ENCODE results near the gene FAM83C.

The FAM83C gene

GRCh38 chr20:35298264-35298663 is 6.0 kb upstream of the FAM83C start:
- no peak for DNase-seq

- DNase-seq, result no peak
These were observed 5.5 kb upstream of the FAM83C start for GRCh38 chr20:35297740-35298139.

- no peak for DNase-seq
These were observed 4.9 kb upstream of the FAM83C start for GRCh38 chr20:35297155-35297554.

- DNase-seq, result no peak
These were observed 3.9 kb upstream of the FAM83C start for GRCh38 chr20:35296101-35296554.

DNA sequence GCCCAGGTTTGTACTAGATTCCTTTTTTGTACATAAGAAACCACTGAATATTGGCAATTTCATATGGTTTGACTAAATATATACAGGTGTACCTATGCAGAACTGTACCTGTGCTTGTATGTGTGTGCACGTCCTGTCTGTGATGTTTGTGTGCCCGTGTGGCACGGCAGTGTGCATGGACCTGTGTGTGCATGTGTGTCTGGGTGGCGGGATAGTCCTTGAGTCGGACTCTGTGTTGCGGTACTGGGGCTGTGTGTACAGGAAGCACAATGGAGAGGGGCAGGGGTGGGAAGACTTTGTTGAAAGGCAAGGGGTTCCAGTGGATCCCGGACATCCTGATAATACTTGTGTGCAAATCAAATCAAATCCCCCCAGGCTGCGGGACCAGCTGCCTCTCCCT is 3.4 kb upstream of the FAM83C start:
- no peak for DNase-seq

DNA sequence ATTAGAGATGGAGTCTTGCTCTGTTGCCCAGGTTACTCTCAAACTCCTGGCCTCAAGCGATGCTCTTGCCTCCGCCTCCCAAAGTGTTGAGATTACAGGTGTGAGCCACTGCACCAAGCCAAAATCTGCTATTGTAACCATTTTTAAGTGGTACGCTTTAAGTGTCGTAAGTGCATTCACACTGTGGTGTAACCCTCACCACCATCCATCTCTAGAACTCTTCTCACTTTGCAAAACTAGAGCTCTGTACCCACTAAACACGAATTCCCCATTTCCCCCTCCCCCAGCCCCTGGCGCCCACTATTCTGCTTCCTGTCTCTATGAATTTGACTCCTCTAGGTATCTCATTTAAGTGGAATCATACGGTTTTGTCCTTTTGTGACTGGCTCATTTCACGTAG is 2.8 kb upstream of the FAM83C start:
- no peak for DNase-seq

DNA sequence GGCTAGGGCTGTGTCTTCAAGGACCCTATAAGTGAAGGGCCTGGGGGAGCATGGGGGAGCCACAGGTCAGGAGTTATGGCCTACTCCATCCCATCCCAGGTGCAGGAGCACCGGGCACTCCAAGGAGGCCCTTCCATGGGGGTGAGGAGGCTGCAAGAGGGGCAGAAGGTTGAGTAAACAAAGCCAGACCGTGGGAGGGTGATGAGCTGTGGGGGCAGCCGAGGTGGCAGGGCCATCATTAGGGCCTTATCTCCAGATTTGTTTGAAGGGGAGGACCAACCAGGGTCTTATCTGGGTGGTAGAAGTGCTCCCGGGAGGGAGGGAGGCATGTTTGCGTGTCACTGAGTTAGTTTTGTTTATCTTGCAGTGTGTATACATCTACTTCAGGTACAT is 2.1 kb upstream of the FAM83C start:
- DNase-seq, result no peak

- DNase-seq, result no peak
These were observed 1.4 kb upstream of the FAM83C start for GRCh38 chr20:35293303-35294292.

DNA sequence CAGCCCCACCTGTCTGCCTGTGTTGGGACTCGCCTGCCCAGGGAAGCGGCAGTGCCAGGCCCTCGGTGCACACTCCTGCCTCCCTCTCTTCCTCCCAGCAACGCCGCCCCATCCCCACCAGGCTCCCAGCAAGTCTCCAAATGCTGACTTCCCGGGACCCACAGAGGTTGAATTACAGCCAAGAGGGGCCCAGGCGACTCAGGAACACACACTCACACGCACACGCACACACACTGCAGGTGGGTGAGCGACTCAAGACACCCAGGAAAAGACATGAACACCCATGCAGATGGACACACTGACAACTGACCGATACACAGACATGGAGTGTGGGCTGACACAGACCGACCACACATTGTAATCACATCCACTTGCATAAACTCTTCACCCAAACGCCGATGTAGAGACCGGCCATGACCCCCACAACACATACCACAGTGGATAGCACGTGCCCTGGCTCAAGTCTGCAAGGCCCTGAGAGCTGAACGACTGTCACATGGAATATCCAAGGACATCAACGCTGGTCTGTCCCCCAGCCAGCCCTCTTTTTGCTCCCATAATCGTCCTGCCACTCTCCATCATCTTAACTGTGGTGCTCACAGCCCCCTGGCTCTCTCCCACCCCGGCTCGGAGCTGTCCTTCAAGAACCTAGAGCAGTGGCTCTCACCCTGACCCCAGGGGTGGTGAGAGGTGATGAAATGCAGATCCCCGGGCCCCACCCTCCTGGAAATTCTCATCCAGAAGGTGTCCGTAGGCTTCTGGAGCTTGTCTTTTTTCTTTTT is 470 bp upstream of the FAM83C start:
- no peak for DNase-seq

GRCh38 chr20:35290887-35291417 is 1.3 kb downstream of the FAM83C start:
- no peak for DNase-seq

DNA sequence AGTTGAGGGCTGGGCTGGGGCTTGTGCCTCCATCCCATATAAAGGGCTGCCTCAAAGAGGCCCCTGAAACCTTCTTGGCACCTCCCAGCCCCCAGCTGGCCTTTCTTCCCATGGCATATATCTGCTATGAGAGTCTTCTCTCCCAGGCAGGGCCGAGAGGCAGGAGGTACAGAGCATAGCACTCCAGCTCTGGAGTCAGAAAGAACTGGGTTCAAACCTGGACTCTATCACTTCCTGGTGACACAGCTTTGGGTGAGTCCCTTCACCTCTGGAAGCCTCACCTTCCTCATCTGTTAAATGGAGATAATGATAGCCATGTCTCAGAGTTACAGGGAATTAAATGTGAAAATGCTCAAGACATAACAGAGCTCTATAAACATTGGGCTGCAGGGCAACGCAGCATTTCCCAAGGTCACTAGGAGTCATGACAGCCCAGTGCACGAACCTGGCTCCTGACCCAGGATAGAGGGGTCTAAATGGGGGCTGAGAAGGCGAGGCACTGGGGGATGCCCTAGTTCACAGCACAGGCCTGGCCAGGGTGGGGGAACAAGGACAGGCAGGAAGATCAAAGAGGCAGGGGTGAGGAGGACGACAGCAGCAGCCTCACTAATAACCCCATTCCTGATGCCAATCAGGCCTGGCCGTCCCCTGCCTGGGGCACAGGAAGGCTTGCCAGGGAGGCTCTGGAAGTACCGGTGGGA is 1.9 kb downstream of the FAM83C start:
- no peak for DNase-seq

- no peak for DNase-seq
These were observed 3.7 kb downstream of the FAM83C start for GRCh38 chr20:35288325-35289060.

GRCh38 chr20:35287509-35288324 is 4.5 kb downstream of the FAM83C start:
- no peak for DNase-seq

DNA sequence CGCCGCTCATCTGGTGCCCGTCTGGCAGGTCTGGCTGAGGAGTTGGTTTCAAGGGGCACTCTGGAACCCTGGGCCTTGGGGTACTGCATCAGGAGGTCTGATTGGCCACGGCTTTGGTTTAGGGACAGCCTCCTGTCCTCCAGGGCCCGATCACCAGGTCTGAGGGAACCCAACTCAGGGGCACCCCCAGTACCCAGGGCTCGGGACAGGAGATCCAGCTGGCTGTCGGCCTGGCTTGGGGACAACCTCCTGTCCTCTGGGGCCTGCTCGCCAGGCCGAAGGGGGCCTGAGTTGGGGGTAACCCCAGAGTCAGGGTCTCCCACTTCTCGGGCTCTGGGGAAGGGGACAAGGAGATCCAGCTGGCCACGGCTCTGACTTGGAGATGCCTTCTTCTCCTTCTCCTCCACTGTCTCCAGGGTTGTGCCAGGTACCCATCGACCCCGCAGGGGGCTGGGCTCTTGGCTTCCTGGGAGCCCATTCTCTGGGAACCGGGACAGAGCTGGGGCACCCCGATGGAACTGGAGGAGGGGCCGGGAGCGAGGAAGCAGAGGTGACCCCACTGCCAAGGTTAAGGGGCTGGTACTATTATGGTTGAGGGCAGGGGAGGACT is 5.2 kb downstream of the FAM83C start:
- DNase-seq, result no peak

GRCh38 chr20:35286077-35286898 is 5.9 kb downstream of the FAM83C start:
- no peak for DNase-seq

GRCh38 chr20:35285806-35286076 is 6.5 kb downstream of the FAM83C start:
- no peak for DNase-seq

DNA sequence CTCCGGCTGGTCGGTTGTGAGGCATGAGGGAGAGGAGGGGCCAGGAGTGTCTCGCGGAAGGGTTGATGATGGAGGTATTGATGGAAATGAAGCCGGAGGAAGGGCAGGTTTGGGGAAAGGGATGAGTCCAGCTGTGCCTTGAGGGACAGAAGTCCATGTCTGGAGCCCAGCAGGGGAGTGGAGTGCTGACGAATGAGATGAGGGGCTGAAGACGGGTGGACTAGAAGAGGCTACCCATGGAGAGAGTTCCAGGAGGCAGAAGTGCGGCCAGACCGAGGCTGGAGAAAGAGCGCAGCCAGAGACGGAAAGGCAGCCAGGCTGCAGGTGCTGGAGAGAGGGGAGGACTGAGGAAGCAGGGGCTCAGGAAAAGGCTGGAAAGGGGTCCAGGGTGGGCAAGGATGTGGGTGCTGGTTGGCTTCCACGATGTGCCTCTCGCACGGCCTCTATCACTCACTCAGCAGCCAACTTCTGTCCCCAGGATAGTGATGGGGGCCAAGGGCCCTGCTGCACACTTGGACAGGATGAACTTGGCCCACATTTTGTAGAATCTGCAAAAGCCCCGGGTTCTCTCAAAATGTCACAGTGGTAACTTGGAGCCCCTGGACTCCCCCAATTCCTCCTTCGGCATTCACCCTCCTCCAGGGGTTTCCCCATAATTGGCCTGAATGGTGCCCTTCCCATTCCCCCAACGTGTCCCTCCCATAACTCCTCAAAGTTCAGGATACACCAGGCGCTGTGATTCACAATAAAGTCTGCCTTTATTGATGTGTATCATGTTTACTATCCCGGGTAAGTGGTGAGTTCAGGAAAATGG is 7.0 kb downstream of the FAM83C start:
- DNase-seq, result no peak

GRCh38 chr20:35284267-35284991 is 7.8 kb downstream of the FAM83C start, which contains the start of gene EIF6:
TSS of gene EIF6 (minus strand) at chr20:35284772. CDS start at chr20:35284487, 285 bp downstream.
- DNase-seq, result no peak
